NOMO-1 (cell line): ENCODE data around the gene NPPC.
"Not testable (repeated sequence)": the region's sequence is repeated elsewhere in the genome, so short reads cannot be mapped to it uniquely, and the experiment has no call there.

Experiments
- DNase-seq, 2 experiments: peaks; one replicate each; lab custom pipeline; 2025; ENCODE audit not compliant: unreplicated experiment in 2 of 2; lab: John Stamatoyannopoulos, UW

Gene NPPC

GRCh38 chr2:231926180-231926741 is at the start of gene NPPC:
TSS of gene NPPC (minus strand) at chr2:231926396. CDS start at chr2:231926249, 147 bp downstream.
- DNase-seq = peak; percentile 54 to 63

GRCh38 chr2:231975001-231975400 is 48.8 kb upstream of the NPPC start:
- no peak for DNase-seq

- no peak for DNase-seq
These were observed 44.3 kb upstream of the NPPC start for GRCh38 chr2:231970461-231970860.

- DNase-seq = no peak
These were observed 42.6 kb upstream of the NPPC start for GRCh38 chr2:231968820-231969219.

GRCh38 chr2:231966886-231967285 is 40.7 kb upstream of the NPPC start:
- no peak for DNase-seq

- peak in 1 of 2 experiments; percentile 43 for DNase-seq
These were observed 38.9 kb upstream of the NPPC start for GRCh38 chr2:231965102-231965501.

- peak; percentile 83 to 85 for DNase-seq
These were observed 35.4 kb upstream of the NPPC start, which contains the start of gene DIS3L2 for GRCh38 chr2:231961349-231962166. TSS of gene DIS3L2 (plus strand) at chr2:231961713. CDS start at chr2:232014928, 53,215 bp downstream.

GRCh38 chr2:231960810-231961348 is 34.7 kb upstream of the NPPC start:
- DNase-seq = no peak

GRCh38 chr2:231957913-231958763 is 31.9 kb upstream of the NPPC start:
- no peak for DNase-seq

- DNase-seq = no peak
These were observed 29.7 kb upstream of the NPPC start for GRCh38 chr2:231955758-231956472.

- no peak for DNase-seq
These were observed 25.3 kb upstream of the NPPC start for GRCh38 chr2:231951452-231952035.

- DNase-seq = no peak
These were observed 21.5 kb upstream of the NPPC start for GRCh38 chr2:231947694-231948093.

- DNase-seq = not testable (repeated sequence)
These were observed 20.9 kb upstream of the NPPC start for GRCh38 chr2:231947112-231947511.

GRCh38 chr2:231946241-231946814 is 20.1 kb upstream of the NPPC start:
- DNase-seq = no peak

GRCh38 chr2:231942180-231942579 is 16.0 kb upstream of the NPPC start:
- no peak for DNase-seq

- DNase-seq = no peak
These were observed 15.5 kb upstream of the NPPC start for GRCh38 chr2:231941673-231942072.

GRCh38 chr2:231940795-231941194 is 14.6 kb upstream of the NPPC start:
- DNase-seq = no peak

- DNase-seq = no peak
These were observed 12.8 kb upstream of the NPPC start for GRCh38 chr2:231939022-231939421.

GRCh38 chr2:231937057-231937456 is 10.9 kb upstream of the NPPC start:
- no peak for DNase-seq

- no peak for DNase-seq
These were observed 10.3 kb upstream of the NPPC start for GRCh38 chr2:231936491-231936890.
